GM18499 (cell line): Measurements from ENCODE around the gene ATP8B1.
"Not testable (repeated sequence)": the region's sequence is repeated elsewhere in the genome, so short reads cannot be mapped to it uniquely, and the experiment has no call there.

Experiments
- ATAC-seq: cut with Tn5 transposase; IDR thresholded peaks from one replicate; pipeline ENCODE4 v1.9.1; 2021; ENCODE audit warnings: moderate number of reproducible peaks; ENCODE audit not compliant: insufficient read depth, unreplicated experiment

The ATP8B1 gene

GRCh38 chr18:57737400-57738060, 65.6 kb downstream of the ATP8B1 start:
- no peak for ATAC-seq

DNA sequence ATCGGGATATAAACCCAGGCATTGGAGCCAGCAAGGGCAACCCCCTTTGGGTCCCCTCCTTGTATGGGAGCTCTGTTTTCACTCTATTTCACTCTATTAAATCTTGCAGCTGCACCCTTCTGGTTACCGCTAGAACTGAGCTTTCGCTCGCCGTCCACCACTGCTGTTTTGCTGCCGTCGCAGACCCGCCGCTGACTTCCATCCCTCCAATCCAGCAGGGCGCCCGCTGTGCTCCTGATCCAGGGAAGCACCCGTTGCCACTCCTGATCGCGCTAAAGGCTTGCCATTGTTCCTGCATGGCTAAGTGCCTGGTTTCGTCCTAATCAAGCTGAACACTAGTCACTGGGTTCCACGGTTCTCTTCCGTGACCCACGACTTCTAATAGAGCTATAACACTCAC, 68.1 kb downstream of the ATP8B1 start:
- not testable (repeated sequence) for ATAC-seq

- no peak for ATAC-seq
Observed at GRCh38 chr18:57733861-57734260, 69.3 kb downstream of the ATP8B1 start.

DNA sequence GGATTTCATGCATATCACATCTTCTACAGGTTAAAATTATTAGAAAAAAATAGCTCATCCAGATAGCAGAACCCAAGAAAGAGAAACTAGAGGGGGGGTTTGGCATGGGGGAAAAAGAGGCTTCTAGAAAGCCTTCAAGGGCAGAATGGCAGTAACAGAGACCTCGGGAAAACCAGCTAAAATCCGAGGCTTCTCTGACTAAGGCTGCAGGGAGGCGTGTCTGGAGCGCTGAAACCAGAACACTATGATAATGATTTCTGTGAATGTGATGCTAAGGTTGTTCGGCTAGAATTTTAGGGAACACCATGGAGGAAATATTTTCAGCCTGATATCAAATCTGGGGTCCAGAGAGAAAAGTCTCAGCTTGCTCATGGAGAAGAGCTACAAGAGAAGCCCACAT, 73.0 kb downstream of the ATP8B1 start:
- ATAC-seq = no peak

DNA sequence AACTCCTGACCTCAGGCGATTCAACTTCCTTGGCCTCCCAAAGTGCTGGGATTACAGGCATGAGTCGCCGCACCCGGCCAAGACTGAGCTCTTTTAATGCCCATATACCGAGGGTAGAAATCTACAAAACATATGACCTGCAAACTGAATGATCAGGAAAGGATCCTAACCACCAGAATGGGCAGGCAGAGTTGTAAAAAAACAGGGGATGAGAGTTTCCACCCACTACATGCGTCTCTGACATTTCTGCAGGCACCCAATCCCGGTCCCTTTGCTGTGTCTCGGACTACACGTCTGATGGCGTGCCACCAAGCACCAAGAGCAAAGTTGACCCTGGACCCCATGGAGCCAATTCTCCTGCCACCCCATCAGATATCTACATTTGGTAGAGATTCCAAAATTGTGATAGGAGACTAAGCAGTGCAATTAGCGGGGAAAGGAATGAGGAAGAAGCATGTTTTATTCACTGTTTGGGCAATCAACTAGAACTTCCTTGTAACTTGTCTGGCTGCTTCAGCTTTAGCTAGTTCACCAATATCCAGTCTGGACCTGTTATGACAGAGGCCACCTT, 74.1 kb downstream of the ATP8B1 start:
- ATAC-seq = no peak

GRCh38 chr18:57727952-57728807, 74.9 kb downstream of the ATP8B1 start:
- no peak for ATAC-seq

DNA sequence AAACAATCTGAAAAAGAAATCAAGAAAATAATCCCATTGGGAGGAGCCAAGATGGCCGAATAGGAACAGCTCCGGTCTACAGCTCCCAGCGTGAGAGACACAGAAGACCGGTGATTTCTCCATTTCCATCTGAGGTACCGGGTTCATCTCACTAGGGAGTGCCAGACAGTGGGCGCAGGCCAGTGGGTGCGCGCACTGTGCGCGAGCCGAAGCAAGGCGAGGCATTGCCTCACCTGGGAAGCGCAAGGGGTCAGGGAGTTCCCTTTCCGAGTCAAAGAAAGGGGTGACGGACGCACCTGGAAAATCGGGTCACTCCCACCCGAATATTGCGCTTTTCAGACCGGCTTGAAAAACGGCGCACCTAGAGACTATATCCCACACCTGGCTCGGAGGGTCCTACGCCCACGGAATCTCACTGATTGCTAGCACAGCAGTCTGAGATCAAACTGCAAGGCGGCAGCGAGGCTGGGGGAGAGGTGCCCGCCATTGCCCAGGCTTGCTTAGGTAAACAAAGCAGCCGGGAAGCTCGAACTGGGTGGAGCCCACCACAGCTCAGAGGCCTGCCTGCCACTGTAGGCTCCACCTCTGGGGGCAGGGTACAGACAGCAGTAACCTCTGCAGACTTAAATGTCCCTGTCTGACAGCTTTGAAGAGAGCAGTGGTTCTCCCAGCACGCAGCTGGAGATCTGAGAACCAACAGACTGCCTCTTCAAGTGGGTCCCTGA, 83.7 kb downstream of the ATP8B1 start:
- not testable (repeated sequence) for ATAC-seq

DNA sequence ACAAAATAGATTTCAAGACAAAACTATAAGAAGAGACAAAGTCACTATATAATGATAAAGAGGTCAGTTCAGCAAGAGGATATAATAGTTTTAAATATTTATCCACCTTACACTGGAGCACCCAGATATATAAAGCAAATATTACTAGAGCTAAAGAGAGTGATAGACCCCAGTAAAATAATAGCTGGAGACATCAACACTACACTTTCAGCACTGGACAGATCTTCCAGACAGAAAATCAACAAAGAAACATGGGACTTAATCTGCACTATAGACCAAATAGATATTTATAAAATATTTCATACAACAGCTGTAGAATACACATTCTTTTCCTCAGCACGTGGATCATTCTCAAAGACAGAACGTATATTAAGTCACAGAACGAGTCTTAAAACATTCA, 86.6 kb downstream of the ATP8B1 start:
- no peak for ATAC-seq

DNA sequence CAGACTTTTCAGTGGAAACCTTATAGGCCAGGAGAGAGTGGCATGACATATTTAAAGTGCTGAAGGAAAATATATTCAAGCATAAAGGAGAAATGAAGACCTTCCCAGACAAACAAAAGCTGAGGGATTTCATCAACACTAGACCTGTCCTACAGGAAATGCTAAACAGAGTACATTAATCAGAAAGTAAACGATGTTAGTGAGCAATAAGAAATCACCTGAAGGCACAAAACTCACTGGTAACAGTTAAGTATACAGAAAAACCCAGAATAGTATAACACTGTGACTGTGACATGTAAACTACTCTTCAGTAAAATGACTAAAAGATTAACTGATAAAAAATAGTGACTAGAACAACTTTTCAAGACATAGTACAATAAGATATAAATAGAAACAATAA, 87.4 kb downstream of the ATP8B1 start:
- no peak for ATAC-seq

DNA sequence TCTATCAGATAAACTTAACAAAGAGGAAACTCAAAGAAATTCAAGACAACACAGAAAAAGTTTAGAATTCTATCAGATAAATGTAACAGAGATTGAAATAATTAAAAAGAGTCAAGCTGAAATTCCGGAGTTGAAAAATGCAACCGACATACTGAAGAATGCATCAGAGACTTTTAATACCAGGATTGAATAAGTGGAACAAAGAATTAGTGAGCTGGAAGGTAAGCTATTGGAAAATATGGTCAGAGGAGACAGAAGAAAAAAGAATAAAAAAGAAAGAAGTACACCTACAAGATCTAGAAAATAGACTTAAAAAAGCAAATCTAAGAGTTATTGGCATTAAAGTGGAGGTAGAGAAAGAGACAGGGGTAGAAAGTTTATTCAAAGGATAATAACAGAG, 88.0 kb downstream of the ATP8B1 start:
- no peak for ATAC-seq

DNA sequence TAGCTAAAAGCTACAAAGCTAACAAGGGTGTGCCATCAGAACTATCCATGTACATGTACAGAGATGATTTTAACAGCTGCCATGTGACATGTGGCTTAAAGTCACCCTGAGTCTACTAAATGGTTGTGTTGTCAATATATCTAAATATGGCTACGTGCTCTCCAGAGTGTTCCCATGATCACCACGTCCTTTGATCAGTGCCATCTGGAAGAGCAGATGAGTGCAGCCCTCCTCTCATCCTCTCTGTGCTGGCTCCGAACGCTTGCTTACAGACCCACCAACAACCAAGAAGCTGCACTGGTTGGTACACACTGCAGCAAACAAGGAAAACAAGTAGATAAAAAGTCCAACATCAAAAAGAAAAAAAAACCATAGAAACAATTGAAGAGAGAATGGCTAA, 92.9 kb downstream of the ATP8B1 start:
- ATAC-seq = no peak

GRCh38 chr18:57709335-57709734, 93.8 kb downstream of the ATP8B1 start:
- no peak for ATAC-seq

DNA sequence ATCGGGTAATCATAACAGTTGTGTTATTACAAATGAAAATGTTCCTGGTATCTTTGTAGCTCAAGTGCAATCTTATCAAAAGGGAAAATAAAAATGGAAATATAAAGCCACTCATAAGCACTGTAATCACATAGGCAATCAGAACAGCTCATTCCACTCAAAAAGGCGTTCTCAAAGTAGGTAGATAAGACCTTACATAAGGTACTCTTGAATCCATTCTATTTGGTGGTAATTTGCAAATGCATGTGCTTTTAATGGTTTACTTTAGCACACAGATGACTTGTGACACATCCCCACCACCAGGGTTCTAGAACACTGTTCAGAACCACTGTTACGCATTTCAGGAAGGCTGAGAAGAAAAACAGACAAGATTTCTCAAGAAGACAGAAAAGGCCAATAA, 94.8 kb downstream of the ATP8B1 start:
- ATAC-seq = no peak

- ATAC-seq = no peak
Observed at GRCh38 chr18:57705832-57706595, 97.1 kb downstream of the ATP8B1 start.

GRCh38 chr18:57705011-57705410, 98.1 kb downstream of the ATP8B1 start:
- ATAC-seq = no peak

DNA sequence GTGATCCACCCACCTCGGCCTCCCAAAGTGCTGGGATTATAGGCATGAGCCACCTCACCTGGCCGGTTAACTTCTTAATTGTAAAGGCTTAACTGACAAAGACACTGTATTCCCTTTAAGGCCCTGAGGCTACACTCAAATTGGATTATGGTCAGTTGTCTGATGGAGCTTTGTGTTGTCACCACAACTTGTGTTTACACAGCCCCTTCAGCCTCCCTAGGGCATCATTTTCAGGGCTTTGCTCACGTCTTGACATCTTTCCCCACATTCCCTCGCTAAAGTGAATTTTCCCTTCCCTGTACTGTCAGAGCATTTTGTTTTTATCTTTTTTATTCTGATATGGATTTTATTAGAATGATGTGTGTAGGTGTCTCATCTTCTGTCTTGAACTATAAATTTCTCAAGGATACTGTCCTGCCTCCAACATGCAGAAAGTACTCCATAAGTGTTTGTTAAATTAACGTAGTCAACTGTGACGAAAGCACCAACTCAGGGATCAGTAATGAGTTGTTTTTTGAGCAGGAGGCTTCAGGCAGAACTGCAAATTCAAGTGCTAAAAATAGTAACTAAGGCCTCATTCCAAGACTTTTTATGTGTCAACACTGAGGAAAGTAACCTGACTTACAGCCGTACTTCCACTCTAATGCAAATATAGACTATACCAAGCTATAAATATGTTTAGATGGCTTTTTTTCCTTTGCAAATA, 104.4 kb downstream of the ATP8B1 start:
- ATAC-seq = no peak

DNA sequence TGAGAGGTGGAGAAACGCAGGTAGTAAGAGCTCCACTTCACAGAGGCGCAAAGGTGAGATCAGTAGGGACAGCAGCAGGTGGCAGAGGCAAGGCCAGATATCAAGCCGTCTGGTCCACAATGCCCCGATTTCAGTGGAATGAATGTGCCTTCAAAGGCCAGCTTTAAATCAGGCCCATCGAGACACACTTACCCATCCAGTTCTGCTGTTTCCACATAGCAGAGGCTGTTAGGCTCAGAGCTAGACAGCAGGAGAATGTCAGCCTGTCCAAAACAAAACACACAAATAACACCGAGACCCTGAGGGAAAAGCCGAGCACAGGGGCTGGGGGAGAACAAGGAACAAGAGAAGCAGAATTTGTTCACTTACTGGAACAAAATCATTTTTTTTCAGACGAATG, 105.7 kb downstream of the ATP8B1 start:
- no peak for ATAC-seq

- no peak for ATAC-seq
Observed at GRCh38 chr18:57696271-57696670, 106.8 kb downstream of the ATP8B1 start.

DNA sequence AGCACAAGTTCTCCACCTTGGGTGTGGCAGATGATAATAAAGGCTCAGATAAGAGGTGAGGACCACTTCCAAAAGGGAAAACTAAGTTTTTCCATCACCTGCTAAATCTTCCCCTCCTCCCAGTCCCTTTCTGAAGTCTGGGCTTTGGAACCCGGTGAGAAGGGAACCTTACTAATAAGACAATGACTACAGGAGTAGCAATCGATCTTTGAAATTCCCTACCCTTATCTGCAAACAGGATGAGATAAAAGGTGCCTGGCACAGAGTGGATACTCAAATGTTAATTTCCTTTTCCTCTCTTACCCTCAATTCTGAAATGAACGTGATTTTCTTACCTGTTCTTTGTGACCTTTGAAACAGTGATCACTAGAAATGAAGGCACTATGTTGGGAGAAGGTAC, 111.8 kb downstream of the ATP8B1 start:
- ATAC-seq = no peak

GRCh38 chr18:57687970-57688369, 115.1 kb downstream of the ATP8B1 start:
- no peak for ATAC-seq
